ENCODE results near the gene CCNDBP1.
"Not testable (repeated sequence)": the region's sequence is repeated elsewhere in the genome, so short reads cannot be mapped to it uniquely, and the experiment has no call there.

The CCNDBP1 gene, protein sequence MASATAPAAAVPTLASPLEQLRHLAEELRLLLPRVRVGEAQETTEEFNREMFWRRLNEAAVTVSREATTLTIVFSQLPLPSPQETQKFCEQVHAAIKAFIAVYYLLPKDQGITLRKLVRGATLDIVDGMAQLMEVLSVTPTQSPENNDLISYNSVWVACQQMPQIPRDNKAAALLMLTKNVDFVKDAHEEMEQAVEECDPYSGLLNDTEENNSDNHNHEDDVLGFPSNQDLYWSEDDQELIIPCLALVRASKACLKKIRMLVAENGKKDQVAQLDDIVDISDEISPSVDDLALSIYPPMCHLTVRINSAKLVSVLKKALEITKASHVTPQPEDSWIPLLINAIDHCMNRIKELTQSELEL

DNA sequence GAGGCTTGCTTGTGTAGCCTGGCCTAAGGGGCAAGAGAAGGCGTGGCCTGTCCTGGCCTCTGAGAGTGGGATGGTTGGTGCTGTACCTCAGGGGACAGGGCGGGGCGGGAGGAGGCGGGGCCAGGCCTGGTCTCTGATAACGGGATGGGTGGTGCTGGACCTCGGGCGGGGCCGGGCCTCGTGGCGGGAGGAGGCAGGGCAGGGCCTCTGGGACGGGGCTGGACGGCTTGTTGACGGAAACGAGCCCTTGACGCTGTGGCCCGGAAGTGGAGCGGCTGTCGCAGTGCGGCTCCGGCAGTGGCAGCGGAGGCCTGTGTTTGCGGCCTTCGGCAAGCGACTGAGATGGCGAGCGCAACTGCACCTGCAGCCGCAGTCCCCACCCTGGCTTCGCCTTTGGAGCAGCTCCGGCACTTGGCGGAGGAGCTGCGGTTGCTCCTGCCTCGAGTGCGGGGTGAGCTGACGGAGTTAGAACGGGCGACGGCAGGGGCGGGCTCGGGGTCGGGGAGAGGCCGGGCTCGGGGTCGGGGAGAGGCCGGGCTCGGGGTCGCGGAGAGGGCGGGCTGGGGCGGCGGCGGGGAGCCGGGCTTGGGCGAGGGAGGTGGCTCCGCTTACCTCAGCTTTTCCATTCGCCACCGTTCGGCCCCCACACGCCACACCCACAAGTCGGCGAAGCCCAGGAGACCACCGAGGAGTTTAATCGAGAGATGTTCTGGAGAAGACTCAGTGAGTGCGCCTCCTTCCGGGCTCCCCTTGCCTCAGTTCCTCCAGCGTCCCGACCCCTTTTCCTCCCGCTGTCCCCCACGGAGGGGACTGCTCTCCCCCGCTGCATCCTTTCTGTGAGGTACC lies at the start of gene CCNDBP1:
Gene CCNDBP1, plus strand, starts transcription at position 247 of the 846 bp plus-strand sequence. Its CDS starts 96 bp downstream, at position 343.
- DNase-seq: peak; percentile 78 to 79

DNA sequence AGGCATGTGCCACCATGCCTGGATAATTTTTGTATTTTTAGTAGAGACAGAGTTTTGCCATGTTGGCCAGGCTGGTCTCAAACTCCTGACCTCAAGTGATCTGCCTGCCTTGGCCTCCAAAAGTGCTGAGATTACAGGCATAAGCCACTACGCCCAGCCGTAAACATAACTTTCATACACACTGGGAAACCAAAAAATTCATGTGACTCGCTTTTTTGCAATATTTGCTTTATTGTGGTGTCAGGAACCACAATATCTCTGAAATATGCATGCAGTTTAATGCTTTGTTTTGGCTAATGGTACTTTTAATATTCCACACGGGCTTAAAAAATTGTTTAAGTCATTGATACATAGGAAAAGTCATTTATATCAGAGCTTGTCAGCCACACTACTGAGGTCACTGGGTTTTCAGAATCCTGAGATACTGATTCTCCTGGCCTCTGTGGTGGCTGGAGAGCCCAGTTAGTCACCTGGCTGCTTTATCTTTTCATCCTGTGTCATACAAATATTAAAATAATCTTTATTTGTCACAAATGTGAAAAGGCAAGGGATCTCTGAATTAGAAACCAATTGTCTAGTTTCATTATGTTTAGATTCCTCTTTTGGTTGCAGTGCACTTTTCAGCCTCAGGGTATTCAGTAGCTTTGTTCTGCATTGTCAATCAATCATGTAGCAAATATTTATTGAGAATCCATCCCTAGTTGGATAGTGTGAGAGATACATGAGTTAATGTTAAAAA lies 41.8 kb upstream of the CCNDBP1 start:
- no peak for DNase-seq

DNA sequence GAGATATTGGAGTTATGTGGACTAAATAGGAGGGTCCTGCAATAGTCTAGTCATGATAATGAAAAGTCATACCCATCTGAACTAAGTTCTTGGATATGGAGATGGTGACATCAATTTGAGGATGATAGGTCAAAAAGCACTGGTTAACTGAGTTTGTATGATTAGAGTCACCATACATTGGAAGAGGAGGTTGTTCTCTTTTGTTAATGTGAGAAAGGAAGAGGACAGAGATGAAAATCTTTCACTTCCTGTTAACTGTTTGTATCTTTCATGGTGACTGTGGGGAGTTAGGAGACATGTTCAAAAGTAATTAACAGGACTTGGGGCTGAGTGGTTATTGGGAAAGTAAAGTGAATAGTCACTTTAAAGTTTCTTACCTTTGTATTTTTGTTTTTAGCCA lies 40.7 kb upstream of the CCNDBP1 start:
- DNase-seq: no peak

DNA sequence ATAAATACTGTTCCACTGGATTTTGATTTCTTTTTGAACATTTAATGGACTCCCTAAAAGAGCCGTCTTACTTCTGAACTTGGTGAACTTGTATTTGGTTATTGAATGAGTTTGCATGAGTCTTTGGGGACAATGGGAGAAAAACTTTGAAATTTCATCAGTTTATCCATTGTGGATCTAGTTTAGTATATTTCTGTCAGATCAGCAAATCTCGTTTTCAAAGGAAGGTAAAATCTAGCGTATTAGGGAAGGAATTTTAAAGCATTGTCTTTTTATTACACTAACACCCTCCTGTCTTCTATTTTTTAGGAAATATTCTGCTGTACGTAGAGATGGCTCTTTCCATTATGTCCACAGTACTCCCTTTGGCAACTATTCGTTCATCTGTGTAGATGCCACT lies 39.0 kb upstream of the CCNDBP1 start:
- no peak for DNase-seq

DNA sequence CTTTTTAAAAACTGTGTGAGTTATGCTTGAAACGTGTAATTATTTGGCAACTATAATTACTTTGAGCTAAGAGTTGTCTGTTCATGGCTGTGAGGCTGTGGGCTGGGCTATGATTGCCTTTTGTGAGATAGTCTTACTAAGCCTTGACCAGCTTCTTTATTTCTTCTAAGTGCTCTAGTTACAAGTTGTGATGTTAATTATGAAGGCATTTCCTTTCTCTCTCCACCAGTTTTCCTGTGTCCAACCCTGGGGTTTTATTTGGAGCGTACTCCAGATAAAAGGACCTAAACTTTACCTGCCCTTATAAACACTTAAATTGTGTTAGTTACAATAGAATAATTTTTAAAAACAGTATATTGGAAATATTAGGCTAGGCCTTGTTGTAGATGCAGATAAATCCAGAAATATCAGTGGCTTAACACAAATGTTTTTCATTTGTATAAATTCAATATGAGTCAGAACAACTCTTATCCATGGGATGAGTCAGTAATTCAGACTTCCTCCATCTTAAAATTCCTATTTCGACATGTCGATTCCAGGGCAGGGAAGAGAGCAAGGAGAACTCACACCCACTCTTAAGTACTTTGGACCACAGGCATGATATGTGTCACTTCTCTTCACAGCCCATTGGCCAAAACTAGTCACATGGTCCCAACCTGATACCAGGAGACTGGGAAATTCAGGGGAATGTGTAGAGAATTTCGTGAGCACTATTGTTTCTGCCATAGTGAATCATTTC lies 34.8 kb upstream of the CCNDBP1 start:
- no peak for DNase-seq

DNA sequence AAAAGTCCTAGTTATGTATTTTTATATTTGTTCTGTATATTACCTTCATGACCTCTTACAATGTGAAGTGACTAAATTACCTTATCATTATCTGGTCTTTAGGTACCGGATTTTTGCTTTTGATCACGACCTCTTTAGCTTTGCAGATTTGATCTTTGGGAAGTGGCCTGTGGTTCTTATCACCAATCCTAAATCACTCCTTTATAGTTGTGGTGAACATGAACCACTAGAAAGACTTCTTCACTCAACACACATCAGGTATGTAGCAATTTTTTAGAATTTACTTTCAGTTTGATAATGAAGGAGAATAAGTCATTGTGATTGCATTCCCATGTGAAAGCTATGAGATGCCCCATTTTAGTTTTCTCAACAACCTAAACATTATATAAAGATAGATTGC lies 33.5 kb upstream of the CCNDBP1 start:
- DNase-seq: no peak

DNA sequence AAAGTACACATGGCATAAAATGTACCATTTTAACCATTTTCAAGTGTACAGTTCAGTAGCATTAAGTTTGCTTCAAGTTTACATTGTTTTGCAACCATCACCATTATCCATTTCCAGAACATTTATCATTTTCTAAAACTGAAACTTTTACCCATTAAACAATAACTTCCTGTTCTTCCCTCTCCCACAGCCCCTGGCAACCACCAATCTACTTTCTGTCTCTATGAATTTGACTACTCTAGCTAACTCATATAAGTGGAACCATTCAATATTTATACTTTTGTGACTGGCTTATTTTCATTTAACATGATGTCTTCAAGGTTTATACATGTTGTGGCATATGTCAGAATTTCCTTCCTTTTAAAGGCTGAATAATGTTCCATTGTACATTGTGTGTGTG lies 31.9 kb upstream of the CCNDBP1 start:
- peak in 1 of 2 donors; percentile 39 for DNase-seq

DNA sequence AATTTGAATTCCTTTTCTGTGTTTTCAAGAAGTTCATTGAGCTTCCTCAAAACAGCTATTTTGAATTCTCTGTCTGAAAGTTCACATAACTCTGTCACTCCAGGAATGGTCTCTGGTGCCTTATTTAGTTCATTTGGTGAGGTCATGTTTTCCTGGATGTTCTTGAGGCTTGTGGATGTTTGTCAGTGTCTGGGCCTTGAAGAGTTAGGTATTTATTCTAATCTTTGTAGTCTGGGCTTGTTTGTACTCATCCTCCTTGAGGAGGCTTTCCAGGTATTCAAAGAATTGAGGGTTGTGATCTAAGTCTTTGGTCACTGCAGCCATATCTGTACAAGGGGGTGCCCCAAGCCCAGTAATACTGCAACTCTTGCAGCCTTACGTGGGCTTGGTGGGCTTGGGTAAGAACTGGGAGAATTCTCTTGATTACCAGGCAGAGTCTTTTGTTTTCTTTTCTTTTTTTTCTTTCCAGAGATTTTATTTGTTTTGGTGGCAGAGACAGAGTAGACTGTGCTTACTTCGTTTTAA lies 19.3 kb upstream of the CCNDBP1 start:
- DNase-seq: no peak

DNA sequence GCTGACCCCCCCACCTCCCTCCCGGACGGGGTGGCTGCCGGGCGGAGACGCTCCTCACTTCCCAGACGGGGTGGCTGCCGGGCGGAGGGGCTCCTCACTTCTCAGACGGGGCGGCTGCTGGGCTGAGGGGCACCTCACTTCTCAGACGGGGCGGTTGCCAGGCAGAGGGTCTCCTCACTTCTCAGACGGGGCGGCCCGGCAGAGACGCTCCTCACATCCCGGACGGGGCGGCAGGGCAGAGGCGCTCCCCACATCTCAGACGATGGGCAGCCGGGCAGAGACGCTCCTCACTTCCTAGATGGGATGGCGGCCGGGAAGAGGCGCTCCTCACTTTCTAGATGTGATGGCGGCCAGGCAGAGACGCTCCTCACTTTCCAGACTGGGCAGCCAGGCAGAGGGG lies 17.9 kb upstream of the CCNDBP1 start:
- not testable (repeated sequence) for DNase-seq

DNA sequence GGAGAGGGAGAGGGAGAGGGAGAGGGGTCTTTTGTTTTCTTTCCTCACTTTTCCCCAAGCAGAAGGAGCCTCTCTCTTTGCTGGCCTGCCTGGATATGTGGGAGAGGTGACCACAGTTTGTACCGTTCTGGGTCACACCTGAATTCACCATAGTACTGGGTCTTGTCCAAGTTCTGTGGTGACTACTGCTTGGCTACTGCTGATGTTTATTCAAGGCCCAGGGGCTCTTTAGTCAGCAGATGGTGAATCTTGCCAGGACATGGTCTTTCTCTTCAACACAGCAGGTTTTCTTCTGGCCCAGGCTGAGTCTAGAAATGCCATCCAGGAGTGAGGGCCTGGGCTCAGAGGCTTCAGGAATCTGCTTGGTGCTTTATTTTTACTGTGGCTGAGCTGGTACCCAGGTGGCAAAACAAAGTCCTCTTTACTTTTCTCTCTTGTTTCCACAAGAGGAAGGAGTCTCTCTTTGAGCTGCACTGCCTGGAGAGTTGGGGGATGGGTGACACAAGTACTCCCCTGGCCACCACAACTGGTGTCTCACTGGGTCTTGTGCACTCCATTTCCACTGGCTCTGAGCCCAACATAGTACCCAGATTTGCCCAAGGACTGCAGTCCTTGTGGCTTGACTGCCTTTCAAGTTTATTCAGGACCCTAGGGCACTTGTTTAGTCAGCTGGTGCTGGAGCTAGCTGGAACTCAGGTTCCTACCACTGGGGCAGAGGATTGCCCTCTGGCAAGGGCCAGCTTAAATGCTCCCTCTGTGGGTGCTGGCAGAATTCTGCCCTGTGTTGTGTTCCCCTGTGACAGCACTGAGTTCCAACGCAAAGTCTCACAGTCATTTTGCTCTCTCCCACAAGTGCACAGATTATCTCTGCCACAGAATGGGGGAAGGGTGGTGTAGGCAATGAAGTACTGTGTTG lies 16.8 kb upstream of the CCNDBP1 start:
- no peak for DNase-seq

DNA sequence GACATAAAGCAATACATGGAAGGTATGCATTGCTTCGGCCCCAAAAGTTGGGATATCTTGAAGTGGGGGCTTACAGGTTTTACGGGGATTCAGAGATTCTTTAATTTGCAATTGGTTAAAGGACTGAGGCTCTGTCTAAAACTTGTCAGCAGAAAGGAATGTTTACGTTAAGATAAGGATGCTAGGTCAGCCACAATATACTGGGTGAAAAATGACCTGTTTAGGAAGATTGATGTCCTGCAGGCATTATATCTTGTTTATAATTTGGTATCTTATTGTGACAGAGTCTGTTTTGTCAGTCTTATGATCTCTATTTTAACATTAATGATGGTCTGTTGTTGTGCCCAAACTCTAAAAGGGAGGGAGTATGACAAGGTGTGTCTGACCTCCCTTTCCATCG lies 15.3 kb upstream of the CCNDBP1 start:
- no peak for DNase-seq

DNA sequence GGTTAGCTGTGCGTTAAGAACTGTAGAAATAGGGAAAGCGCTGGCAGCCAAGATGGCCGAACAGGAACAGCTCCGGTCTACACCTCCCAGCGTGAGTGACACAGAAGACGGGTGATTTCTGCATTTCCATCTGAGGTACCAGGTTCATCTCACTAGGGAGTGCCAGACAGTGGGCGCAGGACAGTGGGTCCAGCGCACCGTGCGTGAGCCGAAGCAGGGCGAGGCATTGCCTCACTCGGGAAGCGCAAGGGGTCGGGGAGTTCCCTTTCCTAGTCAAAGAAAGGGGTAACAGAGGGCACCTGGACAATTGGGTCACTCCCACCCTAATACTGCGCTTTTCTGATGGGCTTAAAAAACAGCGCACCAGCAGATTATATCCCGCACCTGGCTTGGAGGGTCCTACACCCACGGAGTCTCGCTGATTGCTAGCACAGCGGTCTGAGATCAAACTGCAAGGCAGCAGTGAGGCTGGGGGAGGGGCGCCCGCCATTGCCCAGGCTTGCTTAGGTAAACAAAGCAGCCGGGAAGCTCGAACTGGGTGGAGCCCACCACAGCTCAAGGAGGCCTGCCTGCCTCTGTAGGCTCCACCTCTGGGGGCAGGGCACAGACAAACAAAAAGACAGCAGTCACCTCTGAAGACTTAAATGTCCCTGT lies 9.4 kb upstream of the CCNDBP1 start:
- not testable (repeated sequence) for DNase-seq

DNA sequence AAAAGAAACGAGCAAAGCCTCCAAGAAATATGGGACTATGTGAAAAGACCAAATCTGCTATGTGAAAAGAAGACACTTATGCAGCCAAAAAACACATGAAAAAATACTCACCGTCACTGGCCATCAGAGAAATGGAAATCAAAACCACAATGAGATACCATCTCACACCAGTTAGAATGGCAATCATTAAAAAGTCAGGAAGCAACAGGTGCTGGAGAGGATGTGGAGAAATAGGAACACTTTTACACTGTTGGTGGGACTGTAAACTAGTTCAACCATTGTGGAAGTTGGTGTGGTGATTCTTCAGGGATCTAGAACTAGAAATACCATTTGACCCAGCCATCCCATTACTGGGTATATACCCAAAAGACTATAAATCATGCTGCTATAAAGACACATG lies 8.1 kb upstream of the CCNDBP1 start:
- not testable (repeated sequence) for DNase-seq

DNA sequence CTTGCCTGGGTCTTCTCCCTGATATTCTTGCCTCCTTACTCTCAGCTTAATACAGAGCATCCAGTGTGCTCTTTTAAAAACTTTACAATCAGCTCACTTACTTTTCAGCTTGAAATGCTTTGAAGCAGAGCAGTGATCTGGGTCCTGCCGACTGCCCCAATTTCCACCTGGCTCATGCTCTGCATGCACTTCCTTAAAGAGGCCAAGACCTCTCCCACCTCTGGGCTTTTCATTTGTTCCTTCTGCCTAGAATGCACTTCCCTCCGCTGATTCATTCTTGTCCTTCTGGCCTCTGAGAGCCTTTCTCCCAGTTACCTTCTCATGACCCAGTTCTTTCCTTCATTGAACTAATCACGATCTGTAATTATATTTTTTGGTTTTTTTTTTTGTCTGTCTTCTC lies 1.9 kb upstream of the CCNDBP1 start:
- DNase-seq: no peak

DNA sequence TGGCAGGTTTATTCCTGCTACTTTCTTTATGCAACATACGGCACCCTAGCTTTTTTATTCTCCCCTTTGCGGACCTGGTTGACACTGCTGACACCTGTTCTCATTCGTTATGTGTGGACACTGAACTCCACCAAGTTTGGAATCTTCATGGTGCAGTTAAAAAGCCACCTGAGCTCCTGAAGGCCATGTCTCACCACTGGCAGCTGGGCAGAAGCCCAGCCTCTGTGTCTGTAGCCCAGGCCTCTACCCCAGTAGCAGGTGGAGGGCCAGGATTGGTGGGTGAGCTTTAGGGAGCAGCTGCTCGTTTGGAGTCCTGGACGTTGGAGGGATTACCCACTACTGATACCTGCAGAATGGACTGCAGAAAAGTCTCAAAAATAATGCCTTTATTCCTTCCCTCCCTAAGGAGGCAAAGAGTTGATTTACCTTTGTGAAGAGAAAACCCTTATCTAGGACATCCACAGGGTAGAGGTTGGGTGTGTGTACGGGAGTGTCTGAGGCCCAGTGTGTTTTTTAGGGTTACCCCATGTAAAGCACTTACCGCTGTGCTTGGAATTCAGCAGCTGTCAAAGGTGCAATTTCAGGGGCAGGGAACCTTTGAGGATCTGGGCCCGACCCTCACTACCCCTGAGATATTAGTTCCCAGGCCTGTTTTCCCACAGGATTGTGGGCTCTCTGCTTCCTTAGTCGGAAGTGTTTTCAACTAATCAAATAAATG lies 637 bp upstream of the CCNDBP1 start:
- DNase-seq: no peak

DNA sequence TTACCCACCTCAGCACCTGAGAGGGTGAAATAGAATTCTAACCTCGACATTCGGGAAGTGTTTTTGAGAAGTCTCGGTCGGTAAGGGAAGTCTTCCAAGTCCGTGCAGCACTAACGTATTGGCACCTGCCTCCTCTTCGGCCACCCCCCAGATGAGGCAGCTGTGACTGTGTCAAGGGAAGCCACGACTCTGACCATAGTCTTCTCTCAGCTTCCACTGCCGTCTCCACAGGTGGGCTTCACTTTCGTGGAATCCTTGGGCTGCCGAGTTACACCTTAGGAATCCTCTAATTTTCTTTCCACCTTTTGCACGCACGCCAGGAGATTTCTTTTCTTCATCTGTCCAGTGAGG lies 775 bp downstream of the CCNDBP1 start:
- DNase-seq: no peak

DNA sequence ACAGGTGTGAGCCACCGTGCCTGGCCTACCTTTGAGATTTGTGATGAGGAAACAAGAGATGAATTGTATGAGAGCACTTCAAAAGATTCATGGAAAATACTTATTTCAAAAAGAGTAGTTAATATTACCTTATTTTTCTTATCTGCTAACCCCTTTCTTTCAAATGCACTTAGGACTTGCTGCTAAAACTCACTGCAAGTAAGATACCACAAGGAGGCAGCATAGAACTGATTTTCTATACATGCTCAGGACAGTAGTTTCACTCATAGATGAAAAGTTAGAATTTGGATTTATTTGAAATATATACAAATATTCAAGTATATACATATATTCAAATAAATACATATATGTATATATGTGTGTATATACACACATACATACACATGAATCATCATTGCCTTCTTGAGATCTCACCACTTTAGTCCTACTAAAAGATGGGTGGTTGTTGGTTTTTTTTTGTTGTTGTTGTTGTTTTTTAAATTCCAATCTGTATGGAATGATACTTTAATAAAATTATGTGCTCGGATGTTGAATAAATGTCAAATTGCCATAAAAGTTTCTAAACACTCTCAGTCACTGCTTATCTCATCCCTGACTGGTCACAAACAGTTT lies 2.4 kb downstream of the CCNDBP1 start:
- DNase-seq: peak in 1 of 2 donors; percentile 57

DNA sequence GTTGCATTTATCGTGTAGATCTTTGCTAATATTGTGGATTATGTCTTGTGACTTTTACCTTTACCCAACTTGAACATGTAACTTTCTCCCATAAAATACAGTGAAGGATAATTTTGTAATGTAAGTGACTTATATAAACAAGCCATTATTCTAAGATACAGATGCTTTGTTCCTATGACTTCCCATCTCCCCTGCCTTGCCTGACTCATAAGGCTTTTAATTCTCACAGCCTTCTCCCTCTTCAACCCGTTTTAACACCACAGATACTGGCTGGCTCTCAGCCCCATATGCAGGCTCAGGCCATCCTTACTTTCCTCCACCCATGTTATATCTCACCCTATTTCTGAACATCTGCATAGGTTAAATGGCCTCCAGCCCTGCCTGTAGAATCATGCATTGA lies 4.1 kb downstream of the CCNDBP1 start:
- DNase-seq: no peak

DNA sequence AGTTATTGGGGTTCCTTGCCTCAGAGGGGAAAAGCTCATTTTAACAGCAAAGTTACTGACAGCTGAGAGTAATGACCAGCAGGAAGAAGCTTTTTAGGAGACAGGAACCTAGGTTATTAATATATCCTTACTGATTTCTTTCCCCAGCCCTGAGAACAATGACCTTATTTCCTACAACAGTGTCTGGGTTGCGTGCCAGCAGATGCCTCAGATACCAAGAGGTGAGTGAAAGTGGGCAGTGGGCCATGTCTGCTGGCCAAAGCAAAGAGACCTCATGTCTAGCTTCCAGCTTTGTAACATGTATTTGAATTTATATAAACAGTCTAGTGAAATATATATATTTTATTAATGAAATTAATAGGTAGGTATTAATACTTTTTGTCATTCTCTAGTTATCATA lies 5.0 kb downstream of the CCNDBP1 start:
- DNase-seq: no peak

DNA sequence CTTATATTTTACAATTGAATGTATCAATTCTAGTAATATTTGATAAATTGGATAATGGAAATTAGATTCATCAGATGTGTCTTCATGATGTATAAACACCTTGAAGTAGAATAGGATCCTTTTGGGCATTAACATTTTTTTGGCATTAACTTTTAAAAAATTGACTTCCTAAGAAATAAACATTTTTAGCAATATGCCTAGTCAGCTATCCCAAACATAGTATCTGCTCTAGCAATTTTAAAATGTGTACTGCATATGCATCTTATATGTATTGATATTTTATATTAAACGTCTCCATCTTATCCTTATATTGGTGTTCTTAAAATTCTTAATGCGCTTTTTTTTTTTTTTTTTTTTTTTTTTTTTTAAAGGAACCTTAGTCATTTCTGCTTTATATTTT lies 8.5 kb downstream of the CCNDBP1 start:
- no peak for DNase-seq
